ENCODE data around the gene ZNF18.

- TF ChIP-seq CTCF (IDR thresholded peaks at IDR 0.05) (no peak), ZFX (IDR thresholded peaks at IDR 0.05; ENCODE audit: borderline replicate concordance) (no peak)
Measured at GRCh38 chr17:11952610-11953009, 44.7 kb downstream of the ZNF18 start.

Data from 22Rv1 (cell line).